Choroid plexus epithelial cell (primary cell): Measurements from ENCODE around the gene ACADS.

Experiments
- DNase-seq: peaks from one replicate; pipeline ENCODE4 v3.0.0-alpha.2; 2010; ENCODE audit warnings: low read depth
- H3K4me3 ChIP-seq: 2 replicates; pipeline ENCODE4 v1.5.1; 2011; ENCODE audit warnings: low read depth, mild to moderate bottlenecking, control low read depth, low read length, moderate library complexity
- CTCF ChIP-seq: conservative IDR thresholded peaks from 2 replicates; pipeline ENCODE4 v1.5.1; 2011; ENCODE audit warnings: low read depth, mild to moderate bottlenecking, control low read depth, inconsistent platforms, low read length, moderate library complexity

The ACADS gene

GRCh38 chr12:120725659-120726509 is at the start of gene ACADS:
TSS of gene ACADS (plus strand) at chr12:120725826. CDS start at chr12:120725886, 60 bp downstream.
- peak; percentile 81 for DNase-seq
- TF ChIP-seq CTCF = no peak
- peak within 1 kb of the TSS; percentile 74 for H3K4me3 ChIP-seq

- no peak overlapping the region for H3K4me3 ChIP-seq
- peak; percentile 18 for DNase-seq
- no peak for TF ChIP-seq CTCF
Measured at GRCh38 chr12:120677765-120678473, 47.7 kb upstream of the ACADS start.

GRCh38 chr12:120678572-120678971 is 47.1 kb upstream of the ACADS start:
- H3K4me3 ChIP-seq = no peak overlapping the region
- no peak for DNase-seq
- TF ChIP-seq CTCF = no peak

- no peak for DNase-seq
- H3K4me3 ChIP-seq = no peak overlapping the region
- no peak for TF ChIP-seq CTCF
Measured at GRCh38 chr12:120680165-120680738, 45.4 kb upstream of the ACADS start.

GRCh38 chr12:120684523-120684932 is 41.1 kb upstream of the ACADS start:
- TF ChIP-seq CTCF = no peak
- H3K4me3 ChIP-seq = no peak overlapping the region
- DNase-seq = peak; percentile 43

GRCh38 chr12:120685522-120685921 is 40.1 kb upstream of the ACADS start:
- TF ChIP-seq CTCF = no peak
- H3K4me3 ChIP-seq = no peak overlapping the region
- no peak for DNase-seq
